GM10266 (cell line): ENCODE data around the gene GALNTL6.

ENCODE experiments used
- DNase-seq: peaks from one replicate; pipeline ENCODE4 v3.0.0; 2012; ENCODE audit errors: extremely low spot score
- CTCF ChIP-seq: IDR thresholded peaks from 2 replicates; pipeline ENCODE4 v1.5.1; 2012; ENCODE audit warnings: mild to moderate bottlenecking, low read depth; ENCODE audit not compliant: control insufficient read depth, insufficient read depth; ENCODE audit errors: missing control alignments

GALNTL6 gene

GRCh38 chr4:171981185-171981584 is 168.0 kb downstream of the GALNTL6 start:
- DNase-seq = no peak
- no peak for TF ChIP-seq CTCF

- no peak for DNase-seq
- no peak for TF ChIP-seq CTCF
Observed at GRCh38 chr4:171983935-171984805, 171.0 kb downstream of the GALNTL6 start.

- TF ChIP-seq CTCF = no peak
Observed at GRCh38 chr4:171985129-171985528, 171.9 kb downstream of the GALNTL6 start.

GRCh38 chr4:171993247-171993646 is 180.0 kb downstream of the GALNTL6 start:
- DNase-seq = no peak
- no peak for TF ChIP-seq CTCF

More at GRCh38 chr4:171985129-171985528, 171.9 kb downstream of the GALNTL6 start:
- DNase-seq = no peak

- no peak for DNase-seq
- TF ChIP-seq CTCF = no peak
Observed at GRCh38 chr4:172007889-172008288, 194.7 kb downstream of the GALNTL6 start.

- DNase-seq = no peak
- TF ChIP-seq CTCF = no peak
Observed at GRCh38 chr4:172009446-172010230, 196.4 kb downstream of the GALNTL6 start.
